Adrenal gland (tissue), 12 donors: Measurements from ENCODE around the gene ZNF888. TPM values are rescaled to one million over a fixed set of nuclear protein-coding genes. Genes with fewer than 3 reads are reported as not detected.
"Not testable (repeated sequence)": the region's sequence is repeated elsewhere in the genome, so short reads cannot be mapped to it uniquely, and the experiment has no call there.

ENCODE experiments used
- DNase-seq, 7 donors: peaks; one replicate each; pipeline ENCODE4 v3.0.0-alpha.2; 2019 to 2020
- H3K27ac ChIP-seq, 5 donors: fragments of 200-600 bp; sonication (generic) in 4 of 5; 1 replicate in 3 of 5; 2 replicates in 2 of 5; pipeline versions ENCODE4 v1.5.1 to v1.8.0; 2016 to 2020; ENCODE audit warnings: mild to moderate bottlenecking in 1 of 5
- H3K27me3 ChIP-seq: fragments of 200-600 bp; 2 replicates; pipeline ENCODE4 v1.8.0; 2021
- H3K36me3 ChIP-seq, 2 donors: fragments of 200-600 bp; replicated peaks in 1 of 2; 1 replicate in 1 of 2; 2 replicates in 1 of 2; pipeline versions ENCODE4 v1.5.1 to v1.8.0; 2018 to 2022
- H3K4me1 ChIP-seq, 2 donors: fragments of 200-600 bp; replicated peaks in 1 of 2; 1 replicate in 1 of 2; 2 replicates in 1 of 2; pipeline versions ENCODE4 v1.5.1 to v1.8.0; 2018 to 2021
- H3K4me3 ChIP-seq, 4 donors: fragments of 200-600 bp; sonication (generic) in 3 of 4; one replicate each; pipeline ENCODE4 v1.5.1; 2016 to 2018
- H3K9me3 ChIP-seq, 3 donors: fragments of 200-600 bp; sonication (generic) in 1 of 3; replicated peaks in 1 of 3; 1 replicate in 2 of 3; 2 replicates in 1 of 3; pipeline versions ENCODE4 v1.5.1 to v1.8.0; 2016 to 2021
- POLR2A ChIP-seq, 2 donors: fragments of 450-650 bp; IDR thresholded peaks; one replicate each; pipeline ENCODE4 v1.6.1; 2017; ENCODE audit warnings: antibody characterized with exemption in 2 of 2, mild to moderate bottlenecking in 2 of 2, moderate library complexity in 1 of 2
- WGBS, 4 donors: extraction: QIAGEN DNeasy Blood & Tissue Kit in 2 of 4; methylation state at CpG; one replicate each; pipeline versions ENCODE4 v1.1.5 to v1.1.7; 2013 to 2017; 5-methylcytosine and 5-hydroxymethylcytosine counted together
- intact Hi-C, 2 donors: fragments of 100-400 bp; cut with DNase I; formaldehyde crosslinking; loops; one replicate each; pipeline versions ENCODE4 v1.14.1 to v1.15.0; 2022 to 2023
- polyA plus RNA-seq, 3 donors: library from polyadenylated mRNA; stranded (reverse); fragments of 200-250 nt in 2 of 3; fragments of 350-450 nt in 1 of 3; fragmentation: Illumina TruSeq in 1 of 3; extraction: RNeasy Lipid Tissue Mini Kit (QIAGEN cat#74804) in 1 of 3; gene quantifications; one replicate each; pipeline ENCODE4 v1.2.3, GENCODE V29; 2013 to 2014
- total RNA-seq, 9 donors: library from RNA; depleted of rRNA in 4 of 9; stranded (reverse); fragments of >200 nt in 4 of 9; fragments of 120-200 nt in 1 of 9; fragmentation: NEBNext Ultra II Directional in 1 of 9; extraction: Animal tissue kit (Norgen Biotek cat#: 25700) in 1 of 9; gene quantifications; one replicate each; pipeline versions ENCODE4 v1.1.0 to v1.2.4, GENCODE V29; 2013 to 2023
- TF ChIP-seq, protein P1 (sequence below), 6 experiments: fragments of 450-650 bp in 4 of 6; fragments of 200-600 bp in 2 of 6; sonication (generic) in 1 of 6; IDR thresholded peaks; 1 replicate in 5 of 6; 2 replicates in 1 of 6; pipeline versions ENCODE4 v1.5.1 to v1.8.0; 2016 to 2021; ENCODE audit warnings: antibody characterized with exemption in 6 of 6, mild to moderate bottlenecking in 2 of 6, moderate library complexity in 1 of 6
- donor health status: healthy with polysubstance abuse.
- donor health status: Bipolar disorder and iron deficiency.
- donor health status: DM: yes; HTN: yes; CAD: no.
- donor health status: DM: no; HTN: no; CAD: no.
- donor health status: DM: no; HTN: no; CAD: no.
- donor health status: DM: yes; HTN: yes; CAD: no.

The ZNF888 gene
- total and polyA plus RNA-seq, 12 donors: 2.2 to 9.0 (median 4.7) TPM

DNA sequence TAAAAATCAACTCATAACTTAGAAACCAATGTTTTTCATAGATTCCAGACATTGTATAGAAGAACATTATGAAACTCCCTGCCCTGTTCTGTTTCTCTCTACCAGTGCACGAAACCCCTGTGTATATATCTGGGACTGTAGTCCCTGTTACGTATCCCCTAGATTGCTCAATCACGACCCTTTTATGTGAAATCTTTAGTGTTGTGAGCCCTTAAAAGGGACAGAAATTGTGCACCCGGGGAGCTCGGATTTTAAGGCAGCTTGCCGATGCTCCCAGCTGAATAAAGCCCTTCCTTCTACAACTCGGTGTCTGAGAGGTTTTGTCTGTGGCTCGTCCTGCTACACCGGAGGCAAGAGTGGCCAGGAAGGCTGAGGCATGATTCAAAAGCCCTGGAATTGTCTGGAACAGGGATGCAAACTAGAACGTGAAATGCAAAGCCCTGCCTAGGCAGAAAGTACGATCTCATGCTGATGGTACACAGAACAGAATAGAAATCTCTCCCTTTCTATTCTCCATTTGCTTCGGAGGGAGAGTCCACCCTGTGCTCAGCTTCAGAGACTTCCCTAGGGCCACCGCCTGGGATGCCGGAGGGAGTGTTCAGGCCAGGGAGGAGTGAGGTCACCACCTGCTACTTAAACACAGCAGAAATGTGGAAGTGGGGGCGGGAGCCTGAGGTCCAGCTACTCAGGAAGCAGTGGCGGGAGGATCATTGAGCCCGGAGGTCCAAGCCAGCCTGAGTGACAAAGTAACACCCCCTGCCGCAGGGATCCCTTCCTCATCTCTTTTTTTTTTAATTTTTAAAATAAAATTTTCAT, 758 bp upstream of the ZNF888 start:
- Histone ChIP-seq H3K4me3 (peak overlapping the region in 2 of 4 donors; percentile 64 to 74), H3K36me3 (no peaks in the 10 kb centered on the region), H3K27me3 (no peaks in the 10 kb centered on the region), H3K27ac (peak overlapping the region in 3 of 5 donors; percentile 49 to 92 (median 84)), H3K4me1 (no peaks in the 10 kb centered on the region), H3K9me3 (no peaks in the 10 kb centered on the region)
- TF ChIP-seq, protein P1, sequence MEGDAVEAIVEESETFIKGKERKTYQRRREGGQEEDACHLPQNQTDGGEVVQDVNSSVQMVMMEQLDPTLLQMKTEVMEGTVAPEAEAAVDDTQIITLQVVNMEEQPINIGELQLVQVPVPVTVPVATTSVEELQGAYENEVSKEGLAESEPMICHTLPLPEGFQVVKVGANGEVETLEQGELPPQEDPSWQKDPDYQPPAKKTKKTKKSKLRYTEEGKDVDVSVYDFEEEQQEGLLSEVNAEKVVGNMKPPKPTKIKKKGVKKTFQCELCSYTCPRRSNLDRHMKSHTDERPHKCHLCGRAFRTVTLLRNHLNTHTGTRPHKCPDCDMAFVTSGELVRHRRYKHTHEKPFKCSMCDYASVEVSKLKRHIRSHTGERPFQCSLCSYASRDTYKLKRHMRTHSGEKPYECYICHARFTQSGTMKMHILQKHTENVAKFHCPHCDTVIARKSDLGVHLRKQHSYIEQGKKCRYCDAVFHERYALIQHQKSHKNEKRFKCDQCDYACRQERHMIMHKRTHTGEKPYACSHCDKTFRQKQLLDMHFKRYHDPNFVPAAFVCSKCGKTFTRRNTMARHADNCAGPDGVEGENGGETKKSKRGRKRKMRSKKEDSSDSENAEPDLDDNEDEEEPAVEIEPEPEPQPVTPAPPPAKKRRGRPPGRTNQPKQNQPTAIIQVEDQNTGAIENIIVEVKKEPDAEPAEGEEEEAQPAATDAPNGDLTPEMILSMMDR (IDR thresholded peaks at IDR 0.05): no peak
- TF ChIP-seq POLR2A (IDR thresholded peaks at IDR 0.05): no peak
- intact Hi-C loops: no loop called here
- 53 to 68% (median 65%) methylated on average over 9 to 18 of the region's 18 CpGs for WGBS, 4 donors
- DNase-seq: peak; percentile 16 to 64 (median 41)

DNA sequence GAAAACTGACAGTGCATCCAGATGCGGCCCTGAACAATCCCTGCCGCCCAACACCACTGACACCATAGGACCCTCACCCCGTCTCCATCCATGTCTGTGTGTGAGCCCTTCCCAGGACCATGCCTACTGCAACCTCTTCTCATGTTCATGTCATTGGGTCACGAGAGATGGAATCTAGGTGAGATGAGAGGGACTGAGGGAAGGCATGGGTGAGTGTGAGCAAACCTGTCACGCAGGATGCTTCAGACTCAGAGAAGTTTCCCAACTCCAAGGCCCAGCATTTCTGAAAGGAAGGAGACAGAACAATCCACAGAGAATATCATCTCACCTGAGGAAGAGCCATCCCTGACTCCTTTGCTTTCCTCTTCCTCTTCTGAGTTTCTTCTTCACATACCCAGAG, 5.7 kb downstream of the ZNF888 start:
- no peak for DNase-seq
- Histone ChIP-seq H3K4me3 (no peak overlapping the region), H3K36me3 (no peaks in the 10 kb centered on the region), H3K27ac (no peak overlapping the region), H3K9me3 (no peaks in the 10 kb centered on the region), H3K4me1 (no peaks in the 10 kb centered on the region), H3K27me3 (no peaks in the 10 kb centered on the region)
- intact Hi-C loops: no loop called here
- WGBS, 4 donors: 95 to 98% (median 98%) methylated on average over 5 of the region's 5 CpGs
- no peak for TF ChIP-seq POLR2A (IDR thresholded peaks at IDR 0.05)
- TF ChIP-seq, protein P1 (IDR thresholded peaks at IDR 0.05): no peak

DNA sequence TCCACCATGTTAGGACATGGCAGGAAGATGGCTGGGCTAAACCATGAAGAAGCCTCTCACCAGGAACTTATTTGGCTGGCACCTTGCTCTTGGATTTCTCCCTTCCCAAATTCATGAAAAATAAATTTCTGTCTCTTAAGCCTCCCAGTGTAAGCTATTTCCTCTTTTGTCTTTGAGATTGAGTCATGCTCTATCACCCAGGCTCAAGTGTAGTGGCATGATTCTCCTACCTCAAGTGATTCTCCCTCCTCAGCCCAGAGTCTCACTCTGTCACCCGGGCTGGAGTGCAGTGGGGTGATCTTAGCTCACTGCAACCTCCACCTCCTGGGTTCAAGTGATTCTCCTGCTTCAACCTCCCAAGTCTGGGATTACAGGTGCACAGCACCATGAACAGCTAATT, 12.6 kb downstream of the ZNF888 start:
- no peaks in the 10 kb centered on the region for H3K27me3 ChIP-seq
- H3K27ac ChIP-seq: no peak overlapping the region
- H3K36me3 ChIP-seq: peaks cover 0 to 5% of the 10 kb centered on the region in 2 donors
- intact Hi-C loops: no loop called here
- no peaks in the 10 kb centered on the region for H3K9me3 ChIP-seq
- 91 to 100% (median 99%) methylated on average over 1 of the region's 1 CpG for WGBS, 4 donors
- no peak overlapping the region for H3K4me3 ChIP-seq
- TF ChIP-seq, protein P1 (IDR thresholded peaks at IDR 0.05): no peak
- TF ChIP-seq POLR2A (IDR thresholded peaks at IDR 0.05): no peak
- no peaks in the 10 kb centered on the region for H3K4me1 ChIP-seq
- no peak for DNase-seq

DNA sequence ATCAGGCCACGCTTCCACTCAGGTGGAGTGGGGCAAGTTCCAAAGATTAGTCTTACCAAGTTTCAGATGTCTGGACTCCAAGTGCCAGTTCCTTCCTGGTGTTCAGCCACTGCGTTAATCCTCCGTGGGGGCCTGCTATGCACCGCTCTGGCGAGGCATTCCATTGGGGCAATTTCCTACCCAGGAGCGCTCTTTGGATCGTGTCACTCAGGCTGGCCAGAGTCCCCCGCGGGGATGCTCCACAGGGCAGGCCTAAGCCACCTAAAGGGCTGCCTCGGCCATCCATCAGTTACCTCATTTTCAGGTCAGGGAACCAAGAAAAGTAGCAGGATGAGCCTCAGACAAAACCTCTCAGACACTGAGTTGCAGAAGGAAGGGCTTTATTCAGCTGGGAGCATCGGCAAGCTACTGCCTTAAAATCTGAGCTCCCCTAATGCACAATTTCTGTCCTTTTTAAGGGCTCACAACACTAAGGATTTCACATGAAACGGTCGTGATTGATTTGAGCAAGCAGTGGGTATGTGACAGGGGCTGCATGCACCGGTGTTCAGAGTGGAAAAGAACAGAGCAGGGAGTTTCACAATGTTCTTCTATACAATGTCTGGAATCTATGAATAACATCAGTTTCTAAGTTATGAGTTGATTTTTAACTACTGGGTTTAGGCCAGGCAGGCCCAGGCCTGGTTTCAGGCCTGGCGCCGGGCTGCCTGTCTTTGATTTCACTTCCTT, 19.0 kb downstream of the ZNF888 start:
- intact Hi-C loops, H3K27me3 ChIP-seq: not testable (repeated sequence)
- WGBS, 4 donors: 85 to 96% (median 94%) methylated on average over 12 to 16 of the region's 16 CpGs

More for the DNA sequence above, 19.0 kb downstream of the ZNF888 start:
- not testable (repeated sequence) for H3K4me1 ChIP-seq, H3K9me3 ChIP-seq, H3K27ac ChIP-seq, H3K4me3 ChIP-seq, H3K36me3 ChIP-seq, DNase-seq
